Fibroblast of skin of back (primary cell): ENCODE data around the gene CDH4.
"Not testable (repeated sequence)": the region's sequence is repeated elsewhere in the genome, so short reads cannot be mapped to it uniquely, and the experiment has no call there.

ENCODE experiments used
- DNase-seq: peaks from one replicate; pipeline ENCODE4 v3.0.0-alpha.2; 2013

The CDH4 gene

GRCh38 chr20:61464307-61465303, 212.5 kb downstream of the CDH4 start:
- no peak for DNase-seq

GRCh38 chr20:61475729-61476128, 223.7 kb downstream of the CDH4 start:
- no peak for DNase-seq

- no peak for DNase-seq
These were observed 224.9 kb downstream of the CDH4 start for GRCh38 chr20:61476956-61477355.

GRCh38 chr20:61477451-61477861, 225.4 kb downstream of the CDH4 start:
- peak; percentile 1 for DNase-seq

- DNase-seq: no peak
These were observed 226.0 kb downstream of the CDH4 start for GRCh38 chr20:61478094-61478493.

- no peak for DNase-seq
These were observed 226.7 kb downstream of the CDH4 start for GRCh38 chr20:61478611-61479305.

GRCh38 chr20:61479433-61479832, 227.4 kb downstream of the CDH4 start:
- DNase-seq: not testable (repeated sequence)

- DNase-seq: no peak
These were observed 228.2 kb downstream of the CDH4 start for GRCh38 chr20:61480158-61480825.

GRCh38 chr20:61482056-61482887, 230.2 kb downstream of the CDH4 start:
- DNase-seq: no peak

GRCh38 chr20:61482901-61483300, 230.8 kb downstream of the CDH4 start:
- DNase-seq: no peak

- no peak for DNase-seq
These were observed 231.4 kb downstream of the CDH4 start for GRCh38 chr20:61483336-61484067.

GRCh38 chr20:61486198-61486597, 234.1 kb downstream of the CDH4 start:
- no peak for DNase-seq

- DNase-seq: no peak
These were observed 235.4 kb downstream of the CDH4 start for GRCh38 chr20:61487346-61487996.

GRCh38 chr20:61487997-61488371, 235.9 kb downstream of the CDH4 start:
- DNase-seq: no peak

GRCh38 chr20:61490721-61491120, 238.7 kb downstream of the CDH4 start:
- no peak for DNase-seq

- DNase-seq: no peak
These were observed 240.0 kb downstream of the CDH4 start for GRCh38 chr20:61492065-61492464.

GRCh38 chr20:61493798-61494305, 241.8 kb downstream of the CDH4 start:
- DNase-seq: no peak

GRCh38 chr20:61494763-61495575, 242.9 kb downstream of the CDH4 start:
- no peak for DNase-seq

- DNase-seq: no peak
These were observed 245.1 kb downstream of the CDH4 start for GRCh38 chr20:61497029-61497627.
